ENCODE measurements around the gene PIM3.
"Not testable (repeated sequence)": the region's sequence is repeated elsewhere in the genome, so short reads cannot be mapped to it uniquely, and the experiment has no call there.

The PIM3 gene

GRCh38 chr22:49943405-49943765 lies 17.2 kb upstream of the PIM3 start:
- TF ChIP-seq CTCF (IDR thresholded peaks at IDR 0.05; ENCODE audit: low read depth, low read length) = no peak
- DNase-seq (ENCODE audit: low read depth, low spot score) = no peak
- H3K4me3 ChIP-seq (ENCODE audit: low read depth, low read length) = no peak overlapping the region
- in situ Hi-C loops (cut with HindIII; ENCODE audit: low sequenced_read_pairs) = no loop called here

- no peak for DNase-seq (ENCODE audit: low read depth, low spot score)
- no peak overlapping the region for H3K4me3 ChIP-seq (ENCODE audit: low read depth, low read length)
- in situ Hi-C loops (cut with HindIII; ENCODE audit: low sequenced_read_pairs) = no loop called here
- TF ChIP-seq CTCF (IDR thresholded peaks at IDR 0.05; ENCODE audit: low read depth, low read length) = no peak
Measured at GRCh38 chr22:49943771-49944398, 16.7 kb upstream of the PIM3 start.

- in situ Hi-C loops (cut with HindIII; ENCODE audit: low sequenced_read_pairs) = no loop called here
- no peak for TF ChIP-seq CTCF (IDR thresholded peaks at IDR 0.05; ENCODE audit: low read depth, low read length)
- no peak for DNase-seq (ENCODE audit: low read depth, low spot score)
- no peak overlapping the region for H3K4me3 ChIP-seq (ENCODE audit: low read depth, low read length)
Measured at GRCh38 chr22:49944399-49944891, 16.1 kb upstream of the PIM3 start.

DNA sequence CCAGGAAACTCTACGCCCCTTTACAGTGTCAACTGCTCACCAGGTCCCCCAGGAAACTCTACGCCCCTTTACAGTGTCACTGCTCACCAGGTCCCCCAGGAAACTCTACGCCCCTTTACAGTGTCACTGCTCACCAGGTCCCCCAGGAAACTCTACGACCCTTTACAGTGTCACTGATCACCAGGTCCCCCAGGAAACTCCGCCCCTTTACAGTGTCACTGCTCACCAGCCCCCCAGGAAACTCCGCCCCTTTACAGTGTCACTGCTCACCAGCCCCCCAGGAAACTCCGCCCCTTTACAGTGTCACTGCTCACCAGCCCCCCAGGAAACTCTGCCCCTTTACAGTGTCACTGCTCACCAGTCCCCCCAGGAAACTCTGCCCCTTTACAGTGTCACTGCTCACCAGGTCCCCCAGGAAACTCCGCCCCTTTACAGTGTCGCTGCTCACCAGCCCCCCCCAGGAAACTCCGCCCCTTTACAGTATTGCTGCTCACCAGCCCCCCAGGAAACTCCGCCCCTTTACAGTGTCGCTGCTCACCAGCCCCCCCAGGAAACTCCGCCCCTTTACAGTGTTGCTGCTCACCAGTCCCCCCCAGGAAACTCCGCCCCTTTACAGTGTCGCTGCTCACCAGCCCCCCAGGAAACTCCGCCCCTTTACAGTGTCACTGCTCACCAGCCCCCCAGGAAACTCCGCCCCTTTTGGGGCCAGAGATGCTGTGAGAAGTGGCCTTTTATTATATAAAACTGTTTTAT lies 15.4 kb upstream of the PIM3 start:
- in situ Hi-C loops (cut with HindIII; ENCODE audit: low sequenced_read_pairs); DNase-seq (ENCODE audit: low read depth, low spot score); H3K4me3 ChIP-seq (ENCODE audit: low read depth, low read length): not testable (repeated sequence)

- H3K4me3 ChIP-seq (ENCODE audit: low read depth, low read length) = no peak overlapping the region
- no peak for DNase-seq (ENCODE audit: low read depth, low spot score)
- no peak for TF ChIP-seq CTCF (IDR thresholded peaks at IDR 0.05; ENCODE audit: low read depth, low read length)
- in situ Hi-C loops (cut with HindIII; ENCODE audit: low sequenced_read_pairs) = no loop called here
Measured at GRCh38 chr22:49946612-49947295, 13.8 kb upstream of the PIM3 start.

- DNase-seq (ENCODE audit: low read depth, low spot score) = no peak
- no peak for TF ChIP-seq CTCF (IDR thresholded peaks at IDR 0.05; ENCODE audit: low read depth, low read length)
- in situ Hi-C loops (cut with HindIII; ENCODE audit: low sequenced_read_pairs) = no loop called here
- H3K4me3 ChIP-seq (ENCODE audit: low read depth, low read length) = no peak overlapping the region
Measured at GRCh38 chr22:49947296-49947622, 13.3 kb upstream of the PIM3 start.
